ENCODE data around the gene CD7.

DNA sequence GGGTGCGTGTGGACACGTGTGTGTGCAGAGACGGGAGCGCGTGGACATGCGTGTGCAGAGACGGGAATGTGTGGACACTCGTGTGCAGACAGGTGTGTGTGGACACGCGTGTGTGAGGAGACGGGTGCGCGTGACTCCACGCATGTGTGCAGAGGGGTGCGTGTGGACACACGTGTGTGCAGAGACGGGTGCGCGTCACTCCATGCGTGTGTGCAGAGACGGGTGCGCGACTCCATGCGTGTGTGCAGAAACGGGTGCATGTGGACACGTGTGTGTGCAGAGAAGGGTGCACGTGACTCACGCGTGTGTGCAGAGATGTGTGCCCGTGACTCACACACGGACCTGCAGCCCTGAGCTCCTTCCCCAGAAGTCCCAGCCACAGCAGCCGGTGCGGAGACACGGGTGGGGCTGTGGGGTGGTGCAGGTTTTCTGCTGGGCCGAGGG is 2.2 kb upstream of the CD7 start:
- TF ChIP-seq, protein P1, sequence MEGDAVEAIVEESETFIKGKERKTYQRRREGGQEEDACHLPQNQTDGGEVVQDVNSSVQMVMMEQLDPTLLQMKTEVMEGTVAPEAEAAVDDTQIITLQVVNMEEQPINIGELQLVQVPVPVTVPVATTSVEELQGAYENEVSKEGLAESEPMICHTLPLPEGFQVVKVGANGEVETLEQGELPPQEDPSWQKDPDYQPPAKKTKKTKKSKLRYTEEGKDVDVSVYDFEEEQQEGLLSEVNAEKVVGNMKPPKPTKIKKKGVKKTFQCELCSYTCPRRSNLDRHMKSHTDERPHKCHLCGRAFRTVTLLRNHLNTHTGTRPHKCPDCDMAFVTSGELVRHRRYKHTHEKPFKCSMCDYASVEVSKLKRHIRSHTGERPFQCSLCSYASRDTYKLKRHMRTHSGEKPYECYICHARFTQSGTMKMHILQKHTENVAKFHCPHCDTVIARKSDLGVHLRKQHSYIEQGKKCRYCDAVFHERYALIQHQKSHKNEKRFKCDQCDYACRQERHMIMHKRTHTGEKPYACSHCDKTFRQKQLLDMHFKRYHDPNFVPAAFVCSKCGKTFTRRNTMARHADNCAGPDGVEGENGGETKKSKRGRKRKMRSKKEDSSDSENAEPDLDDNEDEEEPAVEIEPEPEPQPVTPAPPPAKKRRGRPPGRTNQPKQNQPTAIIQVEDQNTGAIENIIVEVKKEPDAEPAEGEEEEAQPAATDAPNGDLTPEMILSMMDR (IDR thresholded peaks at IDR 0.05) = no peak
- no peak for TF ChIP-seq EZH2 (IDR thresholded peaks at IDR 0.05)
- no peak for TF ChIP-seq EZH2phosphoT487 (IDR thresholded peaks at IDR 0.05)

Data from neural progenitor cell (in vitro differentiated cells).